Lower lobe of right lung (tissue), 2 donors: Measurements from ENCODE around the gene BBS12. TPM values are rescaled to one million over a fixed set of nuclear protein-coding genes. Genes with fewer than 3 reads are reported as not detected.

Experiments
- ATAC-seq, 2 donors: fragments of 200-7000 bp; cut with Tn5 transposase; one replicate each; pipeline ENCODE4 v1.9.1; 2020 to 2022; ENCODE audit warnings: mild to moderate bottlenecking in 2 of 2, moderate library complexity in 2 of 2
- DNase-seq: peaks from one replicate; pipeline ENCODE4 v3.0.0-alpha.2; 2020
- H3K27ac ChIP-seq: fragments of 200-600 bp; one replicate; pipeline ENCODE4 v1.8.0; 2022
- H3K27me3 ChIP-seq: fragments of 200-600 bp; one replicate; pipeline ENCODE4 v1.8.0; 2022; ENCODE audit warnings: low read depth
- H3K36me3 ChIP-seq: fragments of 200-600 bp; one replicate; pipeline ENCODE4 v1.8.0; 2022; ENCODE audit warnings: mild to moderate bottlenecking
- H3K4me1 ChIP-seq: fragments of 200-600 bp; one replicate; pipeline ENCODE4 v1.8.0; 2022
- H3K4me3 ChIP-seq: fragments of 200-600 bp; one replicate; pipeline ENCODE4 v1.8.0; 2022; ENCODE audit warnings: mild to moderate bottlenecking
- H3K9me3 ChIP-seq: fragments of 200-600 bp; one replicate; pipeline ENCODE4 v1.8.0; 2022
- intact Hi-C: fragments of 100-400 bp; cut with DNase I; formaldehyde crosslinking; loops from one replicate; pipeline ENCODE4 v1.11.0; 2022
- total RNA-seq: library from RNA; stranded (reverse); fragmentation: NEBNext Ultra II Directional; extraction: Animal tissue kit (Norgen Biotek cat#: 25700); gene quantifications from one replicate; pipeline ENCODE4 v1.2.1, GENCODE V29; 2021
- TF ChIP-seq, protein P1 (sequence below): fragments of 200-600 bp; IDR thresholded peaks from one replicate; pipeline ENCODE4 v1.8.0; 2022; ENCODE audit warnings: antibody characterized with exemption, mild to moderate bottlenecking
- donor health status: DM: no; HTN: yes; CAD: no; lungs with severe emphysema.

Gene BBS12
- total RNA-seq, 1 donor from 2014 or later = 3.9 TPM

DNA sequence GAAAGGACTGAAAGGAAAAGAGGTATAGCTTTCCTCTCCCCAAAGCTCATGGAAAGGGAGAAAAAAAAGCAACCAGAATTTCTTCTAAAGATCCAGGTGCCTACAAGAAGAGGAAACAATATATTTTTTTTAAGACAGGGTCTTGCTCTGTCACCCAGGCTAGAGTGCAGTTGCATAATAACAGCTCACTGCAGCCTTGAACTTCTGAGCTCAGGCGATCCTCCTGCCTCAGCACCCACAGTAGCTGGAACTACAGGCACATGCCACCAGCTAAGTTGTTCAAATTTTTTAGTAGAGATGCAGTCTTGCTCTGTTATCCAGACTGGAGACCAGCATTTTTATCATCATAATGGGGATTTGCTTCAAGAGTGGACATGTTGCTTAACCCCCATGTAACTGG lies 30.5 kb upstream of the BBS12 start:
- TF ChIP-seq, protein P1, sequence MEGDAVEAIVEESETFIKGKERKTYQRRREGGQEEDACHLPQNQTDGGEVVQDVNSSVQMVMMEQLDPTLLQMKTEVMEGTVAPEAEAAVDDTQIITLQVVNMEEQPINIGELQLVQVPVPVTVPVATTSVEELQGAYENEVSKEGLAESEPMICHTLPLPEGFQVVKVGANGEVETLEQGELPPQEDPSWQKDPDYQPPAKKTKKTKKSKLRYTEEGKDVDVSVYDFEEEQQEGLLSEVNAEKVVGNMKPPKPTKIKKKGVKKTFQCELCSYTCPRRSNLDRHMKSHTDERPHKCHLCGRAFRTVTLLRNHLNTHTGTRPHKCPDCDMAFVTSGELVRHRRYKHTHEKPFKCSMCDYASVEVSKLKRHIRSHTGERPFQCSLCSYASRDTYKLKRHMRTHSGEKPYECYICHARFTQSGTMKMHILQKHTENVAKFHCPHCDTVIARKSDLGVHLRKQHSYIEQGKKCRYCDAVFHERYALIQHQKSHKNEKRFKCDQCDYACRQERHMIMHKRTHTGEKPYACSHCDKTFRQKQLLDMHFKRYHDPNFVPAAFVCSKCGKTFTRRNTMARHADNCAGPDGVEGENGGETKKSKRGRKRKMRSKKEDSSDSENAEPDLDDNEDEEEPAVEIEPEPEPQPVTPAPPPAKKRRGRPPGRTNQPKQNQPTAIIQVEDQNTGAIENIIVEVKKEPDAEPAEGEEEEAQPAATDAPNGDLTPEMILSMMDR = no peak
- intact Hi-C loops = no loop called here

DNA sequence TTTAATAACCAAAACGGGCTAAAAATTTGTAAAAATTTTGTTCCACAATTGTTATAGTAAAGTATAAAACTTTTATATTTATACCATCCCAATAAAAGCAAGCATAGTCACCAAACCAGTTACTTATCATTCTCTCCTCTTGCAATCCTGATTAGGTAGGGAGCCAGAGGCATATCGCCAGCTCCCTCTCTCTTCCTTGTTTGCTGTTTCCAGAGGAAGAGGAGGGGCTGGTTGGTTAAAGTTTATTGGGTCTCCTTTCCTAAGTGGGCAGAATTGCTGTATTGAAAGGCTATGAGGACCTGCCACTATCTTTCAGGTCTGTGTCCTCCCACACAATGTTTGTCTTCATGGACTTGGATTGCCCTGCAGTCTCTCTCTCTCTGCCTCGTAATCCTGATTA lies 29.6 kb upstream of the BBS12 start:
- TF ChIP-seq, protein P1 = no peak
- no peaks in the 10 kb centered on the region for H3K27me3 ChIP-seq
- intact Hi-C loops = no loop called here
- no peaks in the 10 kb centered on the region for H3K36me3 ChIP-seq
- ATAC-seq (no peak), DNase-seq (no peak)
- no peaks in the 10 kb centered on the region for H3K9me3 ChIP-seq
- H3K4me1 ChIP-seq = no peaks in the 10 kb centered on the region
- H3K27ac ChIP-seq = no peak overlapping the region
- H3K4me3 ChIP-seq = no peak overlapping the region

More for the DNA sequence above, 30.5 kb upstream of the BBS12 start:
- DNase-seq = no peak
- no peak overlapping the region for H3K27ac ChIP-seq
- H3K4me1 ChIP-seq = no peaks in the 10 kb centered on the region
- no peaks in the 10 kb centered on the region for H3K27me3 ChIP-seq
- H3K36me3 ChIP-seq = no peaks in the 10 kb centered on the region
- no peaks in the 10 kb centered on the region for H3K9me3 ChIP-seq
- no peak for ATAC-seq
- no peak overlapping the region for H3K4me3 ChIP-seq

DNA sequence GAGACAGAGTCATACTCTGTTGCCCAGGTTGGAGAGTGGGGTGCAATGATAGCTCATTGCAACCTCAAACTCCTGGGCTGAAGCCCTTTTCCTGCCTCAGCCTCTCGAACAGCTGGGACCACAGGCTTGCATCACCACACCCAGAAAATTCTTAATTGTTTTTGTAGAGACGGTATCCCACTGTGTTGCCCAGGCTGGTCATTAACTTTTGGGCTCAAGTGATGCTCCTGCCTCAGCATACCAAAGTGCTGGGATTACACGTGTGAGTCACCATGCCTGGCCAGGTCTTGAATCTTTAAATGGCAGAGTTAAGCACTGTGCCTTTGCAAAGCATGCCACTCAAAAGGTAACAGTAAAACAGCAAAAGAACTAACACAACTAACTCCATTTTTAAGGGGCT lies 28.6 kb upstream of the BBS12 start:
- Histone ChIP-seq H3K9me3 (no peaks in the 10 kb centered on the region), H3K27me3 (no peaks in the 10 kb centered on the region), H3K36me3 (no peaks in the 10 kb centered on the region), H3K4me1 (no peaks in the 10 kb centered on the region), H3K27ac (no peak overlapping the region), H3K4me3 (no peak overlapping the region)
- TF ChIP-seq, protein P1 = no peak
- no peak for DNase-seq
- ATAC-seq = no peak
- intact Hi-C loops = no loop called here

DNA sequence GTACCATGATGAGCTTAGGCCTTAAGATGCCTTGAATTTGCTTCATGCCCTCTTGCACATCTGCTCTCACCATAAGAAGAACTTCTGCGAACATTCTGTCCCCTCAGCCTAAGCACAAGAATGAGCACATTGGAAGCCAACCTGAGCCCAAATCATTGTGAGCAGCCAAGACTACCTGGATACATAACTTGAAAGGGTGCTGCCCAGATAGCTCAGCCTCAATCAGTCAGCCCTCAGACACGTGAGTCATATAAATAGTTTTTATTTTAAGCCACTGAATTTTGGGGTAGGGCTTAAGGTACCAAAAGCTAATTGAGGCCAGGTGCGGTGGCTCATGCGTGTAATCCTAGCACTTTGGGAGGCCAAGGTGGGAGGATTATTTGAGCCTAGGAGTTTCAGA lies 27.5 kb upstream of the BBS12 start:
- intact Hi-C loops = no loop called here
- H3K4me3 ChIP-seq = no peak overlapping the region
- H3K27ac ChIP-seq = no peak overlapping the region
- no peaks in the 10 kb centered on the region for H3K9me3 ChIP-seq
- no peaks in the 10 kb centered on the region for H3K36me3 ChIP-seq
- DNase-seq (no peak), ATAC-seq (no peak)
- H3K4me1 ChIP-seq = no peaks in the 10 kb centered on the region
- no peaks in the 10 kb centered on the region for H3K27me3 ChIP-seq
- TF ChIP-seq, protein P1 = no peak

DNA sequence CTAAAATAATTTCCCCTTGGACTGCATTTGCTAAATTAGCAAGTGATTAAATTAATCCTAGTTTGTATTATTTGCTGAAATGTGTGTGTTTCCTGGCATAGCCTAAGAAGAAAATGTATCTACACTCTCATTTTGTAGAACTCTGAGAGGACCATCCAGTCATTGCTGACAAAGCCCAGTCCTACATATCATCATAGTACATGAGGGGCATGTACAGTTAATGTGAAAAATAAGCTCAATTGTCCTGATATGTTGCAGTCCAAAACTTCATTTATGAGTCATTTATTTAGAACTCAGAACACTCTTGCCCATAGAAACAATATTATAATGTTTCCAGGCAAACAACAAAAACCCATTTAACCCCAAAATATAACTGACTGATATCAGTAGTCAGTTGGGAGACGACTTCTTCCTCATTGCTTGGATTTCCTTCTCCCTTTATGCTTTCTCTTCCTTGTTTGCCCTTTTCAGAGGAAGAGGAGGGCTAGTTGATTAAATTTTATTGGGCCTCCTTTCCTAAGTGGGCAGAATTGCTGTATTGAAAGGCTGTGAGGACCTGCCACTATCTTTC lies 26.9 kb upstream of the BBS12 start:
- Histone ChIP-seq H3K4me1 (no peaks in the 10 kb centered on the region), H3K27me3 (no peaks in the 10 kb centered on the region), H3K27ac (no peak overlapping the region), H3K36me3 (no peaks in the 10 kb centered on the region), H3K9me3 (no peaks in the 10 kb centered on the region), H3K4me3 (no peak overlapping the region)
- intact Hi-C loops = no loop called here
- ATAC-seq = no peak
- TF ChIP-seq, protein P1 = no peak
- no peak for DNase-seq

DNA sequence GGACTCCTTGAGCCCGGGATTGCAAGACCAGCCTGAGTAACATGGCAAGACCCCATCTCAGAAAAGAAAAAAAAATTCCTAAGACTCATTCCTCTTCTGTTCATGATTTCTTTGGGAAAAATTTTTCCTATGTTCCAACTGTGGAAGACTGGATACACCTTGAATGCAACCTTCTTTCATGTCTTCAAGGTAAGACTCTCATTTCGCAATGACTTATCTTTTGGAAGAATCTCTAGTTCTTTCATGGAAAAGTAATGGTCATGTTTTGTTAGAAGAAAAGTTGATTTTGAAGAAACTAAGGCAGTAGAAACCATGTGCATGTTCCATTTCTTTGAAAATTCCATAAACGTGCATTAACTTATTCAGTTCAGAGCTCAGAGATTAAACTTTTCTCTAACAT lies 26.0 kb upstream of the BBS12 start:
- TF ChIP-seq, protein P1 = no peak
- intact Hi-C loops = no loop called here

More for the DNA sequence above, 26.0 kb upstream of the BBS12 start:
- DNase-seq (no peak), ATAC-seq (no peak)
- Histone ChIP-seq H3K4me3 (no peak overlapping the region), H3K36me3 (no peaks in the 10 kb centered on the region), H3K27ac (no peak overlapping the region), H3K9me3 (no peaks in the 10 kb centered on the region), H3K4me1 (no peaks in the 10 kb centered on the region), H3K27me3 (no peaks in the 10 kb centered on the region)
